Uterus (tissue), 2 donors: ENCODE results near the gene OSBPL7.

ENCODE experiments used
- POLR2A ChIP-seq, 2 donors: fragments of 450-650 bp; IDR thresholded peaks; one replicate each; pipeline ENCODE4 v1.6.1; 2016; ENCODE audit warnings: antibody characterized with exemption in 2 of 2, mild to moderate bottlenecking in 1 of 2, moderate library complexity in 1 of 2
- TF ChIP-seq, protein P1 (sequence below), 4 experiments: fragments of 200-600 bp in 2 of 4; fragments of 450-650 bp in 2 of 4; sonication (generic) in 2 of 4; IDR thresholded peaks; one replicate each; pipeline ENCODE4 v1.5.1; 2016 to 2019; ENCODE audit warnings: antibody characterized with exemption in 4 of 4, mild to moderate bottlenecking in 2 of 4, moderate library complexity in 1 of 4

DNA sequence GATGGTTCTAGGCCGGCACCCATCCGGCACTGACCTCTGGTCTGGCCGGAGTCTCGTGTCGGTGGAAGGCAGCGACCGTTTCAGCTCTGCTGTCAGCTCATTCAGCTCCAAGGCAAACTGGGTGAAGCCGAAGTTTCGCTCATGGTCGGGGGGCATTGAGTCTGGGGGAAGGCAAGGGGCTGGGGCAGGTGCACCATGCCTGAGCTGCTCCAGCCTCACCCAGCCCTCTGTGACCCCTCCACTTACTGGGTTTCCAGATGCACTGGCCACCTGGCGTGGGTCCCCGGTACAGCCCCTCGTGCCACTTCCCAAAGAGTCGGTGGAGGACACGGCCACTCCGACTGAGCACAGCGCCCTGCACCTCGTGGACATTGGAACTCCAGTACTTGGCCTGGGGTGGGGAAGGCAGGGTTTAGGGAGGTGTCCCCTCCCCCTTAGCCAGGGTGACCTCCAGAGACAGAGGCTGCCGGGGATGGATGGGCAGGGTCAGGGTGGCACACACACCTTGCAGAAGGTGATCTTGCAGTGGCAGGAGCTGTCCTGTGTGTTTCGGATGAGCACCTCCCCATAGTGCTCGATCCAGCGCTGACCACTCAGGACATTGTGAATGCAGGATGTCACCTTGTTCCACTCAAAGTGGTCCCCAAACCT lies 12.6 kb downstream of the OSBPL7 start:
- TF ChIP-seq, protein P1, sequence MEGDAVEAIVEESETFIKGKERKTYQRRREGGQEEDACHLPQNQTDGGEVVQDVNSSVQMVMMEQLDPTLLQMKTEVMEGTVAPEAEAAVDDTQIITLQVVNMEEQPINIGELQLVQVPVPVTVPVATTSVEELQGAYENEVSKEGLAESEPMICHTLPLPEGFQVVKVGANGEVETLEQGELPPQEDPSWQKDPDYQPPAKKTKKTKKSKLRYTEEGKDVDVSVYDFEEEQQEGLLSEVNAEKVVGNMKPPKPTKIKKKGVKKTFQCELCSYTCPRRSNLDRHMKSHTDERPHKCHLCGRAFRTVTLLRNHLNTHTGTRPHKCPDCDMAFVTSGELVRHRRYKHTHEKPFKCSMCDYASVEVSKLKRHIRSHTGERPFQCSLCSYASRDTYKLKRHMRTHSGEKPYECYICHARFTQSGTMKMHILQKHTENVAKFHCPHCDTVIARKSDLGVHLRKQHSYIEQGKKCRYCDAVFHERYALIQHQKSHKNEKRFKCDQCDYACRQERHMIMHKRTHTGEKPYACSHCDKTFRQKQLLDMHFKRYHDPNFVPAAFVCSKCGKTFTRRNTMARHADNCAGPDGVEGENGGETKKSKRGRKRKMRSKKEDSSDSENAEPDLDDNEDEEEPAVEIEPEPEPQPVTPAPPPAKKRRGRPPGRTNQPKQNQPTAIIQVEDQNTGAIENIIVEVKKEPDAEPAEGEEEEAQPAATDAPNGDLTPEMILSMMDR (IDR thresholded peaks at IDR 0.05) = no peak
- TF ChIP-seq POLR2A (IDR thresholded peaks at IDR 0.05) = no peak
